Activated CD4-positive, alpha-beta T cell treated with anti-CD3 and anti-CD28 coated beads, Interleukin-2, amount 50 U/mL, for 16 hours (primary cell): ENCODE data around the gene SLC25A17.
"Not testable (repeated sequence)": the region's sequence is repeated elsewhere in the genome, so short reads cannot be mapped to it uniquely, and the experiment has no call there.

Experiments
- DNase-seq: peaks from one replicate; pipeline ENCODE4 v3.0.0-alpha.2; 2020

The SLC25A17 gene

DNA sequence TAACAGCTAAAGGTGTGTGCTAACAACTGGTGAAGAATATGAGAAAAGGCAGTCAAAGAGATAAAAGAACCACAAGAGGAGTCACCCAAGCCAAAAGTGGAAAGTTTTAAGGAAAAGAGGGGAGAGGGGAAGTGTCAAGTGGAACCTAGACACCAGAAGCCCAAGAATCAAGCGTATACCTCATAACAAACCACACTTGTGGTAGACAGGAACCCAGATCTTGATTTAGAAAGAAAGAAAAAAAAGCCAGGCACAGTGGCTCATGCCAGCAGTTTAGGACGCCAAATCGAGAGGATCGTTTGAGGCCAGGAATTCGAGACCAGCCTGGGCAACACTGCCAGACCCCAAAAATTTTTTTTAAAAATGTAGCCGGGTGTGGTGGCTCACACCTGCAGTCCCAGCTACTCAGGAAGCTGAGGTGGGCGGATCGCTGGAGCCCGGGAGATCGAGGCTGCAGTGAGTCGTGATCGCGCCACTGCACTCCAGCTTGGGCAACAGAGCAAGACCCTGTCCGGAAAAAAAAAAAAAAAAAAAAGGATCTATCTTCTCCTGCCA lies 877 bp downstream of the SLC25A17 start:
- peak; percentile 36 for DNase-seq

DNA sequence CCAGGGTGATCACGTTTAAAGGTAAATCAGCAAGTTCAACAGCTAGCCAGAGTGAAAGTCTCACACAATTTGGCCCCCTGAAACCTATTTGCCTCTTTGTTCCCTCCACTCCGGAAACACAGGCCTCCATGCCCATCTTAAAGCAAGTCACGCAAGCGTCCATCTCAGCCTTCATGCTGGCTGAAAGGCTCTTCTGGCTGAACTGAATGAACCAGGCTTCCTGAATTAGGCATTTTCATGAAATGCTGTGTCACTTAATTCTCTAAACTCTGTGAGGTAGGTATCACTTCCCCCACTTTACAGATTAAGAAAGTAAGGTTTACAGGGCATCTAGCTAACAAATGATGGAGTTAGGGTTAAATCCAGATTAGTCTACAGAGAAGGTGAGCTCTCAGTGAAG lies 1.4 kb downstream of the SLC25A17 start:
- peak; percentile 5 for DNase-seq

DNA sequence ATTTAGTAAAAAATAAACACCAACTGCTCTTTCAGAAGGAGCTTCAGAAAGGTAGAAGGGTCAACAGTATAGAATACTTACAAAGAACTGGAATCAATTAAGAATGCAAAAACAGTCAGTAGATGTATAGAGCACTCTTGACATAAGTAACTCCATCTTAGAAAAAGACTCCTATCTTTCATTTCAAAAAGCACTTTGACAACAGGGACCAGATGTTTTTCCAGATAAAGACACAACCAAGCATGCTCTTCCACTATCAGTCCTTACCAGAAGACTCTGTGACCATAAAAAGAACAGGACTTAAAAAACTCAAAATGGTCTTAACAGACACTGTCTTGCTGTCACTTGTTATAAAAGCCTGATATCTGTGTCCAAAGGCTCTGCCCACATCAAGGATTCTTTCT lies 5.2 kb downstream of the SLC25A17 start:
- no peak for DNase-seq

DNA sequence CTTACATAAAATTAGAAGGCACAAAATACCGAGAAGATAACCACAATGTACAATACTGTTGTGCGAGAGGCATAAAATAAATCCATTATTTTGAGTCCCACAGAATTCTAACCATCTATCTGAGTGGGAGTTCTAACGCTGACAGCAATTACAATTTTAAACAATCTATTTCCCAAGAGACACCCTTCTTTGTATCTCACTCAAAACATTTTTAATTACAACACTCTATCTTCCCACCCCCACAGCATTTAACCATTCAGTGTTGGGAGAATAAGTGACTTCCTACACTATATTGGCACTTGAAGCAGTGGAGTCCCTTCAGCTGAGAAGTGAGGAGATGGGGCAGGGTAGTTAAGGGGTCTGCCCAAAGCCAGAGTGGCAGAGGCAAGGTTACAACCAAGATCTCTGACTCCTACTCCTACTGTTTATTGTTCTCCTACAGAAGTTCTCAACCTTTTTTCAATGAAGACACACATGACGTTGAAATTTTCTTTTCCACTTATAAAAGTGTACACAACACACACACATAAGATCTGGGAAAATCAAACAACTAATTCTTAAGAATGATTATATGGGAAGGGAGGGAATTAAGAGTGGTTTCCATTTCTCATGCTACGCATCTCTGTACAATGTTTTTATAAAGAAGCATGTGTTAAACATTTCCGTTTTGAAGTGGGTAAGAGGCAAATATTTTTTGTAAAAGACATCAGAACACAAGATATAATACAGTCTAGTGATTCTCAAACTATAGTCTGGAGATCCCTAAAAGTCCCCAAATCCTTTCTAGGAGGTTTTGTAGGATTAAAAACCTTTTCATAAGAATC lies 10.9 kb downstream of the SLC25A17 start:
- DNase-seq: no peak

DNA sequence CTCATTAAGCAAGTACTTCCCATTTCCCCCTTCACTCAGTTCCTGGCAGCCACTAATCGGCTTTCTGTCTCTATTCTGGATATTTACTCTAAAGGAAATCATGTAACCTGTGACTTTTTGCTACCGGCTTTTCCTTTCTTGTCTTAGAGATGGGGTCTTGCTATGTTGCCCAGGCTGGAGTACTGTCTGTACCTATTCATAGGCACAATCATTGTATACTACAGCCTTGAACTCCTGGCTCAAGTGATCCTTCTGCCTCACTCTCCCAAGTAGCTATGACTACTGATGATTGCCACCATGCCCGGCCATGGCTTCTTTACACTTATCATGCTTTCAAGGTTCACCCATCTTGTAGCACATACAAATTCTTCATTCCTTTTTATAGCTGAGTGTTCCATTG lies 12.4 kb downstream of the SLC25A17 start:
- DNase-seq: no peak

DNA sequence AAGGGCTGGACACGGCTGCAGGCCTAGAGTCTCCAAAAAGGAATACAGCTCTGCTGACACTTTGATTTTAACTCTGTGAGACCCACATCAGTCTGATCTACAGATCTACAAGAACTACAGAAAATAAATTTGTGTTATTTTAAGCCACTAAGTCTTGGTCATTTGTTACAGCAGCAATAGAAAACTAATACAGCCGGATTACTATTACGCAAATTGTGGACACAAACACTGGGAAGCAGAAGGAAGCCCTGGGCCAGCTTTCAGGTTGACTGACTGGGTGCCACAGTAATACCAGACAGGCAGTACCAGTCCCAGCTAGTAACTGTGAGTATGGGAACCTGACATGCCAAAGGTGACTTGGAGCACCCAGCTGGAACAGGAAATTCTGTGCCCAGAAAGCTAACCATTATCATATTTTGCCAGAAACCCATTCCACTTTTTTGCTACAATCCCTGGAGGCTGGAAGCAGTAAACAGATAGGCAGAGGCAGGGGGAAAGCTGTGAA lies 13.4 kb downstream of the SLC25A17 start:
- DNase-seq: no peak

DNA sequence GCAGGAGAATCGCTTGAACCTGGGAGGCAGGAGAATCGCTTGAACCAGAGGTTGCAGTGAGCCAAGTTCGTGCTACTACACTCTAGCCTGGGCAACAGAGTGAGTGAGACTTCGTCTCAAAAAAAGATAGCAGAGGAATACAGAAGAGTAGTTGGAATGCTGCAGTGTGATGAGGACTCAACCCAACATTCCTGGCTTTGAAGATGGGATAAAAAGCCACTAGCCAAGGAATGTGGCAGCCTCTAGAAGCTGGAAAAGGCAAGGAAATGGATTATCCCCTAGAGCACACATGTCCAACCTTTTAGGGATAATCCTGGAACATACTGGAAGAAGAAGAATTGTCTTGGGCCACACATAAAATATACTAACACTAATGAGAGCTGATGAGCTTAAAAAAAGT lies 13.9 kb downstream of the SLC25A17 start:
- DNase-seq: no peak

DNA sequence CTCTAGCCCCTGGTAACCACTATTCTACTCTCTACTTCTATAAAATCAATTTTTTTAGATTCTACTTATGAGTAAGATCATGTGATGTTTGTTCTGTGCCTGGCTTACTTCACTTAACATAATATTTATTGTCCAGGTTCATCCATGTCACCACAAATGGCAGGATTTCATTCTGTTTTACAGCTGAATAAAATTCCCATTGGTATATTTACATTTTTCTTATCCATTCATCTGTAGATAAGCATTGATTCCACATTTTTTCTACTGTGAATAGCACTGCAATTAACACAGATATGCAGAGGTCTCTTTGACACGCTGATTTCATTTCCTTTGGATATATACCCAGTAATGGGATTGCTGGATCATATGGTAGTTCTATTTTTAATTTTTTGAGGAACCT lies 15.8 kb downstream of the SLC25A17 start:
- no peak for DNase-seq

DNA sequence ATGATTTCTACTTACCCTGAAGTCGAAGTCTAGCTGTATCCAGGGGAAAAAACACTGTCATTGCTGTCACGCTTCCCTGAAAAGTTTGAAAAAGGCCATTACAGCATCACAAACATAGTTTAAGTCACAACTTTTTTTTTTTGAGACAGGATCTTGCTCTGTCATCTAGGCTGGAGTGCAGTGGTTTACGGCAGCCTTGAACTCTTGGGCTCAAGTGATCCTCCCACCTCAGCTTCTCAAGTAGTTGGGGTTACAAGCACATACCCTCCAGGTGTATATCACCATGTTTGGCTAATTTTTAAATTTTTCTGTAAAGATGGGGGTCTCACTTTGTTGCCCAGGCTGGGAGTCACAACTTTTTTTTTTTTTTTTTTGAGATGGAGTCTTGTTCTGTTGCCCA lies 20.1 kb downstream of the SLC25A17 start:
- DNase-seq: no peak

DNA sequence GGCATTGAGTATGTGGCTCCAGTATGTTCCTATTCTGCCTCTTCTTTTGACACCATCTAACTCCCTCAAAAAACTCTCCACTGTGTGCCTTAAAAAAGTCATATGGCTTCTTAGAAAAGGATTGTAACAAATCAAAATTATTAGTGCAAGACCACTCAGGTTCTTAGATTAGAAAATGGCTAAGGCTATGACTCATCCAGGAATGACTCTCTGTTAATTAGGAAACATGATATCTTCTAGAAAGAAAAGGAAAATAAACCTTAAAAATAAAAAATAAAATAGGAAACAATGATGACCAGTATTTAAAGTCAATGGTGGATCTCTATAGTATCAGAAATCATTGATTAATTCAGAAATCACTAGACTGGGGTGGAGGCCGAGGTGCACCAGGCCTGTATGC lies 21.7 kb downstream of the SLC25A17 start:
- no peak for DNase-seq

DNA sequence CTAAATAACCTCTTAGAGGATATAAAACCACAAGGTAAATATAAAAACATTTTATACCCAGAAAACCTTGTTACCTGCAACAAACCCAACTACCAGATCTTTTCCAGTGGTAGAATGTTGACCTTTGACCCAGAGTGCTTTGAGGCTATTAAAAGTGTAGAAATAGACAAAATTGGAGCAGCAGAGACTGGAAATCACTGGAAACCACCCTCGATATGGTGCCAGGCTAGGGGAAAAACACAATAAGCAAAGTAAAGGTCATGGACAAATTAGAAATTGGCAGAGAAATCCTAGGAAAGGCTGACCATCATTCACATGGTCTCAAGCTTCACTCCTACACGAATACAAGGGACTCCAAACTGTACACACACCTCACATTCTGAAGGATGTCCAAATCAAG lies 26.7 kb downstream of the SLC25A17 start:
- DNase-seq: no peak

DNA sequence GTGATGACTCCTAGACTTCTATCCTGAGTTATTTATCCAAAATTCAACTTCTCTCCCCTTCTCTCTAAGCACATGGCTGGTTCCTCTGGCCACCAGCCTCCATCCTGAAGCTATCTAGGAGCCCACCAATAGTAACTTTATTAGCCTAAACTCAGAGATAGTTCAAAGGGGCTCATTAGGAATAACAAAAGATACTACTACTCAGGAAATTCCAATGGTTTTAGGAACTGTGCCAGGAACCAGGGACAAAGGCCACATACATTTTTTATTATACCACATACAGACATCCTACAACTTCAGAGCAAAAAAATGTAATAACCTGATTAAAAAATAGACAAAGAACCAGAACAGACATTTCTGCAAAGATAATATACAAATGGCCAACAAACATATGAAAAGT lies 27.9 kb downstream of the SLC25A17 start:
- DNase-seq: no peak

DNA sequence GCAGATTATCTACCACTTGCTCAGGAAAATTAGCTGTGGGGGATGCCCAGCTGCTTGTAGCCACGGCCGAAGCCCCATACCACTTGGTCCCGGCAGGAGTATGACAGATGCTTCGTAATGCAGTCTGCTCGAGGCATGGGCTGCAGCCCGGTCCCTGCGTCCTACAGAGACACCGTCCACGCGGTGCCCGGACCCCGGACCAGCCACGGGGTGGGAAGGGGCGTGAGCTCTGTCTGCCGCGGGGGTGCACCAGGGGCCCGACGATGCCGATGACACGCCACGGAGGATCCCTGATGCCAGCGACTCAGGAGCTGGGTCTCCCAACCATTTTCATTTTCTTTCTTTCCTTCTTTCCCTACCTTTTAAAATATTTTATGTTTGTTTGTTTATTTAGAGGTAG lies 30.0 kb downstream of the SLC25A17 start:
- DNase-seq: no peak

DNA sequence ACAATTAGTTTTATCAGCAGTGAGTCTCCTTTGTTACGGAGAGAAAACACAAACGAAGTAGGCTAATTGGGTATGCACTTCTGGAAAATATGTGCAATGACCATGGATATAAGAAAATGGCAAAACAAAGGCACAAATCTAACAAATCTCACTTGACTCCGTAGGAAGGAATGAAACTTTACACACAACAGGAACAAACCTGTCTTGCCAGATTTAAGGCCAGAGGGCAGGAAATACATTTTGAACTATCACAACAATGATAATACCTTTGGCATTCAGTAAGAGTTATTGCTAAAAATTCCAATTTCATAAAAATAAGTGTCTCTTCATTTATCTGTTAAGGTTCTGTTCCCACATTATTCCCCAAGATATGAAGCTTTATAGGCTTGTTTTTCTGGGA lies 36.6 kb downstream of the SLC25A17 start:
- DNase-seq: no peak

DNA sequence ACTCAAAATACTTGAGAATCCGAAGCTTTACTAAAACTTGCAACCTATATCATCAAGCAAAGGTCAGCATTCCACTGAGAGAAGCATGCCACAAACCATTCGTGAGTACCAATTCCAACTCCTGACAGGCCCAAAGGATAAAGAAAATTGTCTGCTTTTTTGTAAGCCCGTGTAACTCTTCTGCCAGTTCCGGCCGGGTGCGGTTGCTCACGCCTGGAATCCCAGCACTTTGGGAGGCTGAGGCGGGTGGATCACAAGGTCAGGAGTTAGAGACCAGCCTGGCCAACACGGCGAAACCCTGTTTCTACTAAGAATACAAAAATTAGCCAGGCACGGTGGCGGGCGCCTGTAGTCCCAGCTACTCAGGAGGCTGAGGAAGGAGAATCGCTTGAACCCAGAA lies 37.4 kb downstream of the SLC25A17 start:
- DNase-seq: not testable (repeated sequence)

DNA sequence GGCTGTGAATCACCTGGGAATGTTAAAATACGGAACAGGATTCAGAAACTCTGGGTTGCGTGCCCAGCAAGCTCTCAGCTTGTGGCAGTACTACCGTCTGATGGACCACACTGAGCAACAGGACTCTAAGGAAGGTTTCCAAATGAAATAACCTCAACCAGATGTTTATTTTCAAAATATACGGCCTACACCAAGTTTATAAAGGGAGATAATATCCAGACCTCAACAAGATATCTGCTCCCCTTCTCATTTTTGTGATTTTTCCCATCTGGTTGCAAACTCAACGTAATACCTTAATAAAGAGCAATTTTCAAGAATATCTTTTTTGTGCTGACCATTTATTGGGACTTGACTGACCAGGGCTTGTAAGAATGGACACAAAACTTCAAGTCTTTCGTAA lies 49.4 kb downstream of the SLC25A17 start:
- DNase-seq: no peak

DNA sequence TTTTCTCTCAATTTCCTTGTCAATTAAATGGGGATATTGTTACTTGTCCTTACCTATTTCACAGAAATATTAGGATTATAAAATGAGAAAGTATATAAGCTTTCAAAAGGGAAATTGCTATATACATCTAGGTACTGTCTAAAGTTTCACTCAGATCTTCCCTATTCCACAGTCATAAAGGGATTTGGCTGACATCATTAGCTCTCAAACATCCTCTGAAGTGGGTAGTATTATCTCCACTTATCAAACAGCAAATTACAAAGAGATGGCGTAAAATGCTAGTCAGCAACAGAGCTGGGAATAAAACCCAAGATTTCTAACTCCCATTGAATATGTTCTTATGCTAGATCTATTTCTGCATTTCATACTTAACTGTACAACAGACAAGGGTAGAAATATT lies 50.9 kb downstream of the SLC25A17 start:
- peak; percentile 20 for DNase-seq

DNA sequence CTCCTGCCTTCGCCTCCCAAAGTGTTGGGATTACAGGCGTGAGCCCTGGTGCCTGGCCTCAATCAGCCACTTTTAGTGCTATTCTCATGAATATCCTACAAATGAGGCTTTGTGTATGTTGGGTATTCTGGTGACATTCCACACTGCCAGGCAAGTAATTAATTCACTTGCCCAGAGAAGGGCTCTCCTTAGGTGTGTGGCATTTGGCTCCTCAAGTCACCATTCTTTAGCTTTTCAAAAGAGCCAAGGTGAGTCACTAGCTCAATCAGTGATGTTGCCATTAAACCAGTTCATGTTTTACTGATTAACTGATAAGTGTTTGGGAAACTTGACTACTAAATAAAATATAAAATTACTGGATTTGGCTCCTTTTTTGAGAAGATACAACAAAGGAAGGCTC lies 52.2 kb downstream of the SLC25A17 start:
- DNase-seq: no peak

DNA sequence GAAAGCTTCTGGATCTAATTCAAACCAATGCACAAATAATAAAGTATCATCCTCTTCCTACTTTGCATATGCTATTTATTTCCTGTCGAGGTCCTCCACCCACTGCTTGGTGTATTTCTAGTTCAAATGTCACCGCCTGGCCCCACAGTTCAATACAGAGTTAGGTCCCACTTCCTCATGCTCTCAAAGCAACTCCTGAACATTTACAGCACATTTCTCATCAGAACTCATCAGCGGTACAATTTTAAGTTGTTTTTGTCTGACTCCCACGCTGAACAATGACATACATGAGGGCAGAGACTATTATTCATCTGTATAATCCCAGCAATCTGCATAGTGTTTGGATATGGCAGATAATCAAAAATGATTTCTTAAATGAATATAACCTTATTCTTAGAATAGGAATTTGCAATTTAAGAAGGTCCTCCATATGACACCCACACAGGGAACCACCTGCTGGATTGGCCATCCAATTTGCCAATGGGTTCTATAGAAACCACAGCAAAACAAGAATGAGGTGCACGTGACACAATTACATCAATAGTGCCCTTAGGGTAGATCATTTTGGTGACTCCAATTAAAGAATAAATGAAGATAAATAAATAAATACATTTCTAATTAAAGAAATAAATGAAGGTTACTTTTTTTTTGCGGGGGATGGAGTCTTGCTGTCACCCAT lies 54.2 kb downstream of the SLC25A17 start:
- DNase-seq: no peak

DNA sequence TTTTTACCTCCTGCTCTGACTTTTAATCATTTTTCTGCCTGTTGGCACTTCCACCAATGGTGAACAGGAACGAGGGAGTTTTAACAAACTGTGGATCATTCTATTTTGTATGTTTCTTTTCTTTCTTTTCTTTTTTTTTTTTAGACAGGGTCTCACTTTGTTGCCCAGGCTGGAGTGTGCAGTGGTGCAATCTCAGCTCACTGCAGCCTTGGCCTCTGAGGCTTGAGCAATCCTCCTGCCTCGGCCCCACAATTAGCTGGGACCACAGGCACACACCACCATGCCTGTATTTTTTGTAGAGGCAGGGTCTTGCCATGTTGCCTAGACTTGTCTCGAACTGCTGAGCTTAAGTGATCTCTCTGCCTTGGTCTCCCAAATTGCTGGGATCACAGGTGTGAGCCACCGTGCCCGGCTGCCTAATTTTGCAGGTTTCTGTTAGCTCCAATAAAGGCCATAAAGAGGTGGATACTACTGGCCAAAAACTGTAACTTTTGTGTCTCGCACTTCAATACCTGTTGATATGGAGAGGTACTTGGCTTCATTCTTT lies 59.8 kb downstream of the SLC25A17 start:
- no peak for DNase-seq

DNA sequence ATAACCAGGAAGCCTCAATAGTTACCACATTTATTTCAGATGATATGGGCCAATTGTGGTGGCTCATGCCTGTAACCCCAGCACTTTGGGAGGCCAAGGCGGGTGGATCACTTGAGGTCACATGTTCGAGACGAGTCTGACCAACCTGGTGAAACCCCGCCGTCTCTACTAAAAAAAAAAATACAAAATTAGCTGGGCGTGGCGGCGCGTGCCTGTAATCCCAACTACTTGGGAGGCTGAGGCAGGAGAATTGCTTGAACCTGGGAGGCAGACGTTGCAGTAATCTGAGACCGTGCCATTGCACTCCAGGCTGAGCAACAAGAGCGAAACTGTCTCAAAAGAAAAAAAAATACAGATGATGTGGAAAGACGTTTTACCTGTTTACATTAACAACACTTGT lies 60.3 kb downstream of the SLC25A17 start:
- DNase-seq: not testable (repeated sequence)

DNA sequence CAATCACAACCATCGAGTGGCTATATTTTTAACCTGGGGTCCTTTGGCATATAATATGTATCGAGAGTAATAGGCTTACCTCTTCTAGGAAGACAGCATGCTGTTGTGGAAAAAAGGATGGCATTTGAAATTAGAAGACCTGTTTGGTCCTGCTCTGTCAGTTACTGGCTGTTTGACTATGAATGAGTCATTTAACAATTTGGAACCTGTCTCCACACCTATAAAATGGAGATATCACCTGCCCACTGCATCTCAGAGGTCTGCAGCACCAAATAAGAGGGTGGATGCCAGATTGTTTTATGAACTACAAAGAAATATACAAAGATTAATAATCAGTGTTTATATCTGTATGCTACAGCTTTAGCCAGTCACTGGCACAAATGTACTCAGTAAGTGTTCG lies 60.8 kb downstream of the SLC25A17 start:
- no peak for DNase-seq

DNA sequence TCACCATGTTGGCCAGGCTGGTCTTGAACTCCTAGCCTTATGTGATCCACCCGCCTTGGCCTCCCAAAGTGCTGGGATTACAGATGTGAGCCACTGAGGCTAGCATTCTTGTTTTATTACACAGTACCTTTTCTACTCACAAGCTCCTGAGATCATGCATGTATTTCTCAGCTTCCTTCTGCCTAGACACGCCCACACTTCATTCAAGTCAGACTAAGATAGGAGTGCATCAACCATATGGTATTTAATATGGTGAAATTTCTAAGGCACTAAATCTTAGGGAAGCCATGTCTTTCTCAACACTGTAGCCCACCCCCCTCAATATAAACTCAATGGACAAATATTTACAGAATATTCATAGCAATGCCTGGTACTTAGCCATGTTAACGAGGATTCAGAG lies 62.1 kb downstream of the SLC25A17 start:
- DNase-seq: no peak

DNA sequence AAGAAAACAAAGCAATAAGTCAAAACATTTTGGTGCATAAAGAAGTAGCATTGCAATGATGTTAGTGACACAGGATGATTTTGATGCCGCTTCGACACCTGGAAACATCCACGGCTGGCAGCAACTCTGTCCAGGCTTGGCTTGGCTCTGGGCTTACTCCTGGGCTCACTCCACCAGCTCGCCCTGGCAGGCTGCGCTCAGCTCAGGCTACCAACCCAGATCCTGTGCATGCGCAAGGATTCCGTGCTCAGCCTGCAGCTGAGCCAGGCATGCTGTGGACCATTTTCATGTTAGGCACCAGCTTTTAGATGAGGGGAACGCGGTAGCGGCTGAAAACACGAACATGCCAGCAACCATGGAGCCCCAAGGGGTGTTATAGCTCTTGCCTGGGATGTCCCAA lies 66.0 kb downstream of the SLC25A17 start:
- no peak for DNase-seq
